Left lung (tissue), 10 donors: Measurements from ENCODE around the gene KAT14. TPM values are rescaled to one million over a fixed set of nuclear protein-coding genes. Genes with fewer than 3 reads are reported as not detected.
"Not testable (repeated sequence)": the region's sequence is repeated elsewhere in the genome, so short reads cannot be mapped to it uniquely, and the experiment has no call there.

Experiments used
- ATAC-seq: fragments of 200-7000 bp; cut with Tn5 transposase; one replicate; pipeline ENCODE4 v1.9.1; 2020; ENCODE audit warnings: moderate library complexity
- DNase-seq, 4 donors: peaks; one replicate each; pipeline ENCODE4 v3.0.0-alpha.2; 2013 to 2020
- H3K27ac ChIP-seq, 2 donors: fragments of 200-600 bp; sonication (generic) in 1 of 2; one replicate each; pipeline versions ENCODE4 v1.5.0 to v1.8.0; 2020 to 2021
- H3K27me3 ChIP-seq, 2 donors: fragments of 200-600 bp; sonication (generic) in 1 of 2; one replicate each; pipeline versions ENCODE4 v1.5.0 to v1.8.0; 2020 to 2021
- H3K36me3 ChIP-seq, 2 donors: fragments of 200-600 bp; sonication (generic) in 1 of 2; one replicate each; pipeline versions ENCODE4 v1.5.0 to v1.8.0; 2020 to 2021
- H3K4me1 ChIP-seq, 2 donors: fragments of 200-600 bp; one replicate each; pipeline ENCODE4 v1.8.0; 2021
- H3K4me3 ChIP-seq, 2 donors: fragments of 200-600 bp; sonication (generic) in 1 of 2; one replicate each; pipeline versions ENCODE4 v1.5.0 to v1.8.0; 2020 to 2021; ENCODE audit warnings: mild to moderate bottlenecking in 1 of 2
- H3K9me3 ChIP-seq, 2 donors: fragments of 200-600 bp; sonication (generic) in 1 of 2; one replicate each; pipeline versions ENCODE4 v1.5.0 to v1.8.0; 2020 to 2021
- CTCF ChIP-seq, 2 donors: fragments of 200-600 bp; sonication (generic) in 1 of 2; IDR thresholded peaks; one replicate each; pipeline versions ENCODE4 v1.5.0 to v1.8.0; 2021; ENCODE audit warnings: antibody characterized with exemption in 2 of 2
- intact Hi-C, 2 donors: fragments of 100-400 bp; cut with DNase I; formaldehyde crosslinking; loops; one replicate each; pipeline versions ENCODE4 v1.11.2 to v1.14.2; 2022
- polyA plus RNA-seq, 6 donors: library from polyadenylated mRNA; unstranded; fragments of 120-200 nt; gene quantifications; one replicate each; pipeline ENCODE4 v1.2.1, GENCODE V29; 2013; ENCODE audit not compliant: insufficient read length in 6 of 6
- total RNA-seq, 2 donors: library from RNA; stranded (reverse); fragmentation: NEBNext Ultra II Directional; extraction: Animal tissue kit (Norgen Biotek cat#: 25700); gene quantifications; one replicate each; pipeline ENCODE4 v1.2.1, GENCODE V29; 2021
- donor health status: DM: no; HTN: yes; CAD: no.
- donor health status: DM: no; HTN: no; CAD: no.

Gene KAT14
- total and polyA plus RNA-seq, 8 donors = 8.0 to 24.7 (median 20.9) TPM

DNA sequence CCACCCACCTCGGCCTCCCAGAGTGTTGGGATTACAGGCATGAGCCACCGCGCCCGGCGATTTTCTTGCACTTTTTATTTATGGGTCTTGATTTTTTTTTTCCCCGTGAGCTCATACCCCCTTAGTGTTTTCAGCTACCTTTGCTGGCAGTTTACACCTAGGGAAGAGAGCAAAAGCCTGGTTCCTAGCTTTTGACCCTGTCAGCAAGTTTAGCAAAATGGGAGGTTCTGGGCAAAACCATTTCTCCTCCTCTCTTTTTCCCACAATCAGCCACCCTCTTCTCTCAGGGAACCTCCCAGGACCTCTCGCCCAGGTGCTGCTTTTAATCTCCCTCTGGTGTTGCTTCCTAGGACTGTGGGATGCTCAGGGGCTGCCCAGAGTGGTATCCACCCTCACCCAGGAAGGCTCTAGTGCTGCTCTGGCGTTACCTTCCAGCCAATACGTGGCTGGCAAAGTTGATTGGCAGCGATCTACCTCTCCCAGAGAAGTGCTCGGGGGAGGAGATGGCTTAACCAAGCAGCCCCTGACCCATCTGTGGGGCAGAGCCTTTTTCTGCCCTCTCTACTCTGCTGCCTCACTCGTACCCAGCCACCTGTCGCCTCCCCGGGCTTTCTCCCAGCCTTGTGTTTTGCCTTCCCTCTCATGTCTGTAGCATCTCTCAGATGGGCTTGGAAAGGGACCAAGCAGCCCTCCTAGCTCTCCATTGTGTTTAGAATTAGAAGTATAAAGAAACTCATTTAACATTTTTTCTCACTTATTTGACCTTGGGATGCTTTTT lies 37.4 kb downstream of the KAT14 start:
- Histone ChIP-seq H3K4me3 (no peak overlapping the region), H3K9me3 (peaks cover 0 to 9% of the 10 kb centered on the region in 2 donors), H3K27me3 (no peaks in the 10 kb centered on the region), H3K36me3 (peaks cover 0 to 24% of the 10 kb centered on the region in 2 donors), H3K27ac (no peak overlapping the region), H3K4me1 (no peaks in the 10 kb centered on the region)
- no peak for TF ChIP-seq CTCF (IDR thresholded peaks at IDR 0.05)
- DNase-seq (no peak), ATAC-seq (no peak)
- intact Hi-C loops = no loop called here

GRCh38 chr20:18176318-18176785 lies 38.7 kb downstream of the KAT14 start:
- ATAC-seq (no peak), DNase-seq (no peak)
- intact Hi-C loops = no loop called here
- Histone ChIP-seq H3K36me3 (peaks cover 0 to 33% of the 10 kb centered on the region in 2 donors), H3K27me3 (no peaks in the 10 kb centered on the region), H3K9me3 (peaks cover 0 to 16% of the 10 kb centered on the region in 2 donors), H3K4me3 (no peak overlapping the region), H3K4me1 (no peaks in the 10 kb centered on the region), H3K27ac (no peak overlapping the region)
- TF ChIP-seq CTCF (IDR thresholded peaks at IDR 0.05) = no peak

GRCh38 chr20:18180366-18180765 lies 42.7 kb downstream of the KAT14 start:
- peaks cover 0 to 16% of the 10 kb centered on the region in 2 donors for H3K9me3 ChIP-seq
- intact Hi-C loops, H3K4me3 ChIP-seq, H3K27ac ChIP-seq, ATAC-seq, H3K27me3 ChIP-seq, H3K4me1 ChIP-seq, DNase-seq: not testable (repeated sequence)
- peaks cover 0 to 68% of the 10 kb centered on the region in 2 donors for H3K36me3 ChIP-seq

GRCh38 chr20:18180815-18181214 lies 43.2 kb downstream of the KAT14 start:
- intact Hi-C loops = no loop called here
- no peak for DNase-seq
- H3K9me3 ChIP-seq = peaks cover 0 to 16% of the 10 kb centered on the region in 2 donors
- no peaks in the 10 kb centered on the region for H3K4me1 ChIP-seq
- H3K27ac ChIP-seq = no peak overlapping the region
- ATAC-seq = peak; percentile 40
- TF ChIP-seq CTCF (IDR thresholded peaks at IDR 0.05) = no peak
- H3K27me3 ChIP-seq = no peaks in the 10 kb centered on the region
- peaks cover 0 to 72% of the 10 kb centered on the region in 2 donors for H3K36me3 ChIP-seq
- H3K4me3 ChIP-seq = no peak overlapping the region

DNA sequence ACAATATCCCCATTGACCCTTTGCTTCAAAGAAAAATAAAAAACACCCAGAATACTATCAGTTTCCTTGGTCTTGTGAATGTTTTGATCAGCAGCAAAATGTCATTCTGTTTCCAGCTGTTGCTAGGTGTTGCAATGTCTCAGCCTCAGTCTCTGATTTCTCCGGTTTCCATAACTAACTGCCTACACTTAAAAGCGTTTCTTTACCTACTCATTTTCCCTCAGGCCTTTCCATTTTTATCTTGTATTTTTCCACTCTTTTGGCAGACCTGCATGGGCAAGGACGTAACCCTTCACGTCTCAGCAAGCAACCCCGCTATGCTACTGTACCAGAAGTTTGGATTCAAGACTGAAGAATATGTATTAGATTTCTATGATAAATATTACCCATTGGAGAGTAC lies 49.4 kb downstream of the KAT14 start:
- Histone ChIP-seq H3K36me3 (peaks cover 0 to 64% of the 10 kb centered on the region in 2 donors), H3K4me1 (no peaks in the 10 kb centered on the region), H3K27ac (no peak overlapping the region), H3K9me3 (no peaks in the 10 kb centered on the region), H3K4me3 (no peak overlapping the region), H3K27me3 (no peaks in the 10 kb centered on the region)
- ATAC-seq = no peak
- no peak for TF ChIP-seq CTCF (IDR thresholded peaks at IDR 0.05)
- no peak for DNase-seq
- intact Hi-C loops = no loop called here
